MCF 10A (cell line): Measurements from ENCODE around the gene PLCD1. TPM values are rescaled to one million over a fixed set of nuclear protein-coding genes. Genes with fewer than 3 reads are reported as not detected.

Experiments used
- BruUV-seq: library from RNA; stranded (reverse); fragments of 400-500 nt; replicated peaks from 2 replicates; lab custom pipeline; 2021; lab: Mats Ljungman, UMichigan
- CTCF ChIA-PET: fragments of 300-600 bp; sonication (Branson Sonifier 250); formaldehyde crosslinking; extraction: SDS; loops from one replicate; lab custom pipeline; 2021; ENCODE audit warnings: antibody characterized with exemption, inconsistent platforms; lab: Yijun Ruan, JAX
- POLR2A ChIA-PET: fragments of 300-600, 350-650 bp; sonication (Branson Sonifier 250); formaldehyde crosslinking; extraction: SDS; loops from one replicate; lab custom pipeline; 2020; ENCODE audit warnings: antibody characterized with exemption, inconsistent platforms; lab: Yijun Ruan, JAX
- DNase-seq: peaks from one replicate; pipeline ENCODE4 v3.0.0-alpha.2; 2018; ENCODE audit not compliant: unreplicated experiment
- H3K27ac Mint-ChIP-seq: one replicate; pipeline ENCODE4 v1.8.0; 2022; ENCODE audit warnings: mild to moderate bottlenecking, low read depth, mixed read lengths; ENCODE audit not compliant: unreplicated experiment
- H3K27me3 Mint-ChIP-seq: one replicate; pipeline ENCODE4 v1.8.0; 2022; ENCODE audit warnings: mixed read lengths; ENCODE audit not compliant: insufficient read depth, unreplicated experiment
- H3K36me3 Mint-ChIP-seq: one replicate; pipeline ENCODE4 v1.8.0; 2022; ENCODE audit warnings: mild to moderate bottlenecking, moderate library complexity, mixed read lengths; ENCODE audit not compliant: insufficient read depth, unreplicated experiment
- H3K4me1 Mint-ChIP-seq: one replicate; pipeline ENCODE4 v1.8.0; 2022; ENCODE audit warnings: mixed read lengths; ENCODE audit not compliant: insufficient read depth, unreplicated experiment
- H3K4me3 Mint-ChIP-seq: one replicate; pipeline ENCODE4 v1.8.0; 2022; ENCODE audit warnings: mild to moderate bottlenecking, moderate library complexity, mixed read lengths; ENCODE audit not compliant: unreplicated experiment
- H3K9me3 Mint-ChIP-seq: one replicate; pipeline ENCODE4 v1.8.0; 2022; ENCODE audit warnings: mixed read lengths; ENCODE audit not compliant: unreplicated experiment
- CTCF ChIP-seq: fragments of 200-600 bp; IDR thresholded peaks from one replicate; pipeline ENCODE4 v1.8.0; 2022; ENCODE audit warnings: antibody characterized with exemption, mild to moderate bottlenecking; ENCODE audit not compliant: unreplicated experiment
- intact Hi-C: fragments of 100-400 bp; cut with micrococcal nuclease; formaldehyde crosslinking; loops from 2 replicates; pipeline ENCODE4 v1.14.1; 2022
- total RNA-seq: library from RNA; stranded (reverse); gene quantifications from 2 replicates; pipeline ENCODE4 v1.2.3, GENCODE V29; 2022

PLCD1 gene
- total RNA-seq, 1 experiment from 2014 or later = 1.8 TPM

DNA sequence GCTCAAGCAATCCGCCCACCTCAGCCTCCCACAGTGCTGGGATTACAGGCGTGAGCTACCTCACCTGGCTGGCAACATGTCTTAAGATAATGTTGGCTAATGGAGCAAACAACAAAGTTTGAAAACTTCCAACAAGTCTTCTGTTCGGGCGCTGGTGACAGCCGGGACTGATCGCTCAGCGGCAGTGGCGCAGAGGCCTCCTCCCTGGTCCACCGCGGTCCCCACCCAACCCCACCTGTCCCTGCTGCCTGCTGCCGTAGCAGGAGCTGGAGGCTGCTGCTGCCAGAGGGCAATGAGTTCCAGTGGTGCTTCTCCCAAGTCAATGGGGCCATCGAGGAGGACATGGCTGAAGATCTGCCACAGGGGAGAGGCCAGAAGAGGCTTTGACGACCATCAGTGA lies 21.7 kb upstream of the PLCD1 start:
- no peaks in the 10 kb centered on the region for H3K36me3 Mint-ChIP-seq
- H3K4me3 Mint-ChIP-seq = no peak overlapping the region
- no peaks in the 10 kb centered on the region for H3K9me3 Mint-ChIP-seq
- H3K27ac Mint-ChIP-seq = no peak overlapping the region
- TF ChIP-seq CTCF = no peak
- no peak for DNase-seq
- no peaks in the 10 kb centered on the region for H3K27me3 Mint-ChIP-seq
- no TSS peak for BruUV-seq
- H3K4me1 Mint-ChIP-seq = no peaks in the 10 kb centered on the region
- intact Hi-C loops = no loop called here
- ChIA-PET POLR2A (no interaction called here), CTCF (no interaction called here)

DNA sequence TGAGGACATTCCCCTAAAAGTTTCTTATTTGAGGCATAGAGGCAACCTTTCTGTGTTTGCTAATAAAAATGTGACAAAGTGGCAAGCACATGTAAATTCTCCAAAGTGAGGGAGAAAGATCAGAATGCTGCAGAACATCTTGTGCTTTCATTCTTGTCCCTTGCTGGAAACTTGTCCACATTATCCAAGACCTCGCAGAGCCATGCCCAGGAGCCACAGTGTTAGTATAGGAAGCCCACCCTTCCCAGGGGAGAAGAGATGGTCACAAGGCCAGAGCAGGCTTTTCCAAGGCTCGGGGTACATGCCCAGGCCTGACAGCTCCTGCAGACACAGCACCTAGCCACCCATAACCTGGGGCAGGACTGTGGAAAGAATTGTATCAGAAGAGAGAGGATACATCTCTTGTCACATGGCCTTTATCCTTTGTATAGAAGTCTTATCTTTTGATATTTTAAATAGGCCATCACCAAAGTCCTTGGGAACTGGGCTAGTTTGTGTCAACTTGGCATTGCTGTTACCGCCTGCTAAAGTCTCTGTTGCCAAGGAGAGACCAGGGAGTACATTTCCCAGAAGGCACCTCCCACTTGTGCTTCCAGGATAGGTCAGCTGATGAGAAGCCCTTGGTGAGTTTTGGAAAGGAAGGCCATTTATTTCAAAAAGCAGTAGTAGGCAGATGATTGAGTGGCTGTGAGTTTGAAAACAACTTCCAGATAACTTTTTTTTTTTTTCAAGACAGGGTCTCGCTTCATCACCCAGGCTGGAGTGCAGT lies 20.1 kb upstream of the PLCD1 start:
- no peak for TF ChIP-seq CTCF

DNA sequence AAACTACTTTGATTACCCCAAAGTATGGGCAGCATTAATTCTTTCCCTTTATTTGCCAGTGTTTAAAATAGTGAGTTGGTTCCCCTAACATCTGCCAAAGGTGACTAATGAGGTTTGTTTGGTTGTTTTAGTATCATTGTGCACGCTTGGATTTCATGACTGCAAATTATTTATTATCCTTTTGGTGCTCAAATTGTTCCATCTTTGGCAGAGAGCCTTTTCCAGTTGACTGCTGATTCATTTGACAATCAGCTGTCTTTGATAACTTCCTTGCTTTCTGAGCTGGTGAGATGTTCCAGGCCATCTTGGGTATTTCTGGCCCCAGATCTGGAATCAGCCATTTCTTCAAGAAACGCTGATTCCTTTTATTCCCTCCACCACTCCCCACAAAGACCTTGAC lies 18.5 kb upstream of the PLCD1 start:
- TF ChIP-seq CTCF = no peak
- DNase-seq = no peak
- Mint-ChIP-seq H3K4me3 (no peak overlapping the region), H3K27me3 (no peaks in the 10 kb centered on the region), H3K4me1 (peaks cover 5% of the 10 kb centered on the region), H3K9me3 (no peaks in the 10 kb centered on the region), H3K27ac (no peak overlapping the region), H3K36me3 (no peaks in the 10 kb centered on the region)
- intact Hi-C loops = no loop called here
- BruUV-seq = no TSS peak
- CTCF ChIA-PET = no interaction called here
- POLR2A ChIA-PET = no interaction called here

More for the DNA sequence above, 20.1 kb upstream of the PLCD1 start:
- H3K27ac Mint-ChIP-seq = no peak overlapping the region
- no peak overlapping the region for H3K4me3 Mint-ChIP-seq
- no peaks in the 10 kb centered on the region for H3K9me3 Mint-ChIP-seq
- ChIA-PET POLR2A (no interaction called here), CTCF (interaction anchor here (1.1 kb wide), 1 partner anchor 10 kb away, joined by 4 read pairs; no protein-coding TSS in a partner anchor)
- H3K4me1 Mint-ChIP-seq = peaks cover 5% of the 10 kb centered on the region
- BruUV-seq = no TSS peak
- H3K27me3 Mint-ChIP-seq = no peaks in the 10 kb centered on the region
- H3K36me3 Mint-ChIP-seq = no peaks in the 10 kb centered on the region
- DNase-seq = no peak
- intact Hi-C loops = no loop called here

GRCh38 chr3:38046821-38047220 lies 17.4 kb upstream of the PLCD1 start:
- POLR2A ChIA-PET = no interaction called here
- Mint-ChIP-seq H3K27me3 (no peaks in the 10 kb centered on the region), H3K4me1 (peaks cover 5% of the 10 kb centered on the region), H3K4me3 (no peak overlapping the region), H3K36me3 (no peaks in the 10 kb centered on the region), H3K9me3 (no peaks in the 10 kb centered on the region), H3K27ac (no peak overlapping the region)
- no peak for DNase-seq
- TF ChIP-seq CTCF = no peak
- CTCF ChIA-PET = interaction anchor here (0.5 kb wide), 1 partner anchor 42 kb away, joined by 3 read pairs; no protein-coding TSS in a partner anchor
- intact Hi-C loops = no loop called here
- BruUV-seq = no TSS peak
